NCI-H2171 treated with DMSO at 0.1 percent for 48 hours (cell line): ENCODE results near the gene CDH2.

Source experiments
- DNase-seq: peaks from one replicate; lab custom pipeline; 2025; lab: John Stamatoyannopoulos, UW

Gene CDH2

DNA sequence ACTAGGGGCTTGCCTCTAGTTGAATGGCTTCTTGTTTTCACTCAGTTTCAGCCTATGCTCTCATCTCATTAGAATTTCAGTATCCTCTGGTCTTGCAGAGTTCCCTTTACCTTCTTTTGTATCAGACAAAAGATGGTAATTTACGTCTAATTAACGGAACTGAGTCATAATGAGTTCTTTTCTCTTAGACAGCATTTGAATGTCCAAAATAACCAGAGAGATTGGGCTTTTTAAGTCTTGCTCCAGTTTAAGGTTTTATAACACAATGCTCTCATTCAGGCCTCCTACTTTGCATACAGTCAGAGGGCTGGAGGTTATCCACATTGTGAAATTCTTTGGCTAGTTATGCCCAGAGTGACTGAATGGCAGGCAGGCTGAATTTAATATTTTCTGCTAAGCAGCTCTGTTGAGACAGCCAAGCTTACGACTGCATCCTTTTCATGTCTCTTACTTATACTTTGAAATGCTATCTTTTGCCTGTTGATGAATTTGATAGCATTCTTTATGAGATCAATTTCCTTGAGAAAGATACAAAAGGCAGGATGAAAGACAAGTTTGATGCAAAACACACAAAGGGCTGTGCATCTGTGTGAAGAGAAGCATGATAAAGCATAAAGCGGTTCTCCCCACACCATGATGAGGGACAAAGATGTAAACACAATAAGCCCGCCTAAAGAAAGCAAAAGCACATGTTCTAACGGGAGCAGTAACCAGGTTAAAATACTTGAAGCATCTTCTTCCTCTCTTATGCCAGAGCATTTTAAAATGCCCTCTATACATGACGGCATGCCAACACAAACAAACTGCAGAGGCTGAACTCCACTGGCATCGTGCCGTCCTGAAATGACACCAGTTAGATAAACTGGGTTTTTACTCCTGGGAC is 90.0 kb downstream of the CDH2 start:
- DNase-seq: no peak

GRCh38 chr18:28081516-28081915 is 95.4 kb downstream of the CDH2 start:
- DNase-seq: no peak

DNA sequence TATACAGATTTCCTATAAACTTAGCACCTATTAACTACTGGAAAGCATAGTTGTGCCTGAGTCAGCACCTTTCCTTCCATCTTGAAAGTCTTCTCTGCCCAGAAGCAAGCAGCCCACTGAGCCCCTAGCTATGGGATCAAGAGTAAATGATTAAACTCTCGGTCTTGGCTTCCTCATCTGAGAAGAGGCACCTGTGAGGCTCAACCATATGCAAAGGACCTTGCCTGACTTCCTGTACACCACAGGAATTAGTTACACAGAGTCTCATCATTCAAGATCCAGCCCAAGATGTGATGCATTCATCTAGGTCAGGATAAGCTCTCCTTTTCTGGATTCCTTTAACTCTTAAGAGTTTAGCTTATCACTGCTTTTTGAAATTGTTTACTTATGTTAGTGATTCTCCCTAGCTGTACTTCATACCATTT is 96.0 kb downstream of the CDH2 start:
- no peak for DNase-seq

- no peak for DNase-seq
Measured at GRCh38 chr18:28079883-28080282, 97.0 kb downstream of the CDH2 start.

GRCh38 chr18:28078849-28079248 is 98.1 kb downstream of the CDH2 start:
- DNase-seq: no peak

- no peak for DNase-seq
Measured at GRCh38 chr18:28078298-28078697, 98.6 kb downstream of the CDH2 start.

- no peak for DNase-seq
Measured at GRCh38 chr18:28075501-28075900, 101.4 kb downstream of the CDH2 start.

GRCh38 chr18:28074076-28074475 is 102.9 kb downstream of the CDH2 start:
- DNase-seq: no peak

- no peak for DNase-seq
Measured at GRCh38 chr18:28073658-28074057, 103.3 kb downstream of the CDH2 start.

DNA sequence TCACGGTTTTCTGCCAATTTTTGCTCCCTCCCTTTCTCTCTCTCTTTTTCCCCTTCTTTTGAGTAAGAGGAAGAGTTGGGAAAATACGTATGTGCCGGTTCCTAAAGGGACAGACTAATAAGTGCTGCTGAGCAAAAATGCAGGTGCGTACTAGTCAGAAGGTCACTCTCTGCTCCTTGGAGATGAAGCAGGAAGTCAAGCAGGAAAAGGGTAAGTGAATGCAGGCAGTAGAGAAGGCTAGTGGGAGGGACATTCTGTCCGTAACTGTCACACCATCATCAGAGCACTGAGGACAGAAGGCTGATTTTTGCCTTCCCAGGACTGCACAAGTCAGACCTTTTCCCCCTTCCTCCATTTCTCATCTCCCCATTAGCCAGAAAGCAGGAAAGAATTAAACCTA is 105.7 kb downstream of the CDH2 start:
- no peak for DNase-seq

GRCh38 chr18:28068207-28068606 is 108.7 kb downstream of the CDH2 start:
- no peak for DNase-seq

DNA sequence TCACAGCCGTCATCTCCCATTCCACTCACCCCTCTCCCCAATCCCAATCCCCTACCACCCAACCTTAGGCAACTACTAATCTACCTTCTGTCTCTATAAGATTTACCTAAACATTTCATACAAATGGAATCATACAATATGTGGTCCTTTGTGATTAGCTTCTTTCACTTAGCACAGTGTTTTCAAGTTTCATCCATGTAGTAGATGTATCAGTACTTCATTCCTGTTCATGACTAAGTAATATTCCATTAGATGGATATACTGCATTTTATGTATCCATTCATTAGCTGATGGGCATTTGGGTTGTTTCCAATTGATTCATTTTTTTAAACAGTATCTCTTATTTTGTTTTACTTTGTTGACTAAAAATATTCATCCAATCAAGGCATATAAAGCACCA is 109.6 kb downstream of the CDH2 start:
- no peak for DNase-seq

- no peak for DNase-seq
Measured at GRCh38 chr18:28065793-28066186, 111.1 kb downstream of the CDH2 start.

- no peak for DNase-seq
Measured at GRCh38 chr18:28065031-28065792, 111.7 kb downstream of the CDH2 start.

GRCh38 chr18:28063926-28064325 is 113.0 kb downstream of the CDH2 start:
- no peak for DNase-seq

- DNase-seq: no peak
Measured at GRCh38 chr18:28063271-28063761, 113.6 kb downstream of the CDH2 start.

DNA sequence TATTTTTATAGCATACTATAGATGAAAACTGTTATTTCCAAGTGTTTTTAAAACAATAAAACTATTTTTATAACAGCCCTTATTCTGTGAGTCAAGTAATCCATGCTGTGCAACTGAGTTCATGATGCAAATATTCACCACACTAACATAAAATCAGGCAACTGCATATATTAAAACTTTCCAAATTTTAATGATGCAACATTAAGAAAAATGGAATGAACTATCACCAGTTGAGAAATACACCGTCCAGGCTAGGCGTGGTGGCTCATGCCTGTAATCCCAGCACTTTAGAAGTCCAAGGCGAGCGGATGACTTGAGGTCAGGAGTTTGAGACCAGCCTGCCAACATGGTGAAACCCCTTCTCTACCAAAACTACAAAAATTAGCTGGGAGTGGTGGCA is 114.5 kb downstream of the CDH2 start:
- no peak for DNase-seq

DNA sequence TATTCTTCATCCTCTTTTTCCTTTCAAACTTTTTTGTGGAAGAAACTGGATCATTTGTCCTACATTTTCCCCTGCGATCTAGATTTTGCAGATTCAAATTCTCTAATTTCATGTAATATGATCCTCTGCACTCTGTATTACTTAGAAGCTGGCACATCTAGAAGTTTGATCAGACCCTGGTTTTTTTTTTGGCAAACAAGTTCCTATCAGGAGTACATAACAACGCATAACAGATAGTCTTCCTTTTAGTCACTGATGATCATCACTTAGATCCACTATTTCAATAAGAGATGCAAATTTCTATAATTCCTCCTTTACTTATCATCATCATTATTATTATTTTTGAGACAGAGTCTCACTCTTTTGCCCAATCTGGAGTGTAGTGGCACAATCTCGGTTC is 117.1 kb downstream of the CDH2 start:
- DNase-seq: no peak

- DNase-seq: peak; percentile 88
Measured at GRCh38 chr18:28050545-28050944, 126.4 kb downstream of the CDH2 start.

- peak; percentile 36 for DNase-seq
Measured at GRCh38 chr18:28048612-28049011, 128.3 kb downstream of the CDH2 start.

GRCh38 chr18:28045880-28046279 is 131.1 kb downstream of the CDH2 start:
- no peak for DNase-seq

GRCh38 chr18:28045176-28045810 is 131.6 kb downstream of the CDH2 start:
- no peak for DNase-seq

- DNase-seq: no peak
Measured at GRCh38 chr18:28044036-28044435, 132.9 kb downstream of the CDH2 start.
